HepG2 (cell line): ENCODE data around the gene FOXA1. TPM values are rescaled to one million over a fixed set of nuclear protein-coding genes. Genes with fewer than 3 reads are reported as not detected.

Source experiments
- BATF2 ChIP-seq: sonication (generic); formaldehyde crosslinking; IDR thresholded peaks from 2 replicates; pipeline ENCODE4 v1.8.0; 2022; ENCODE audit warnings: mild to moderate bottlenecking, missing genetic modification reagents, moderate library complexity
- CHD2 ChIP-seq: IDR thresholded peaks from 2 replicates; pipeline ENCODE4 v1.6.1; 2011; ENCODE audit warnings: low read depth, low read length, improper control_type of control experiment
- DNMT1 ChIP-seq: sonication (generic); formaldehyde crosslinking; IDR thresholded peaks from 2 replicates; pipeline ENCODE4 v1.5.1; 2020; ENCODE audit warnings: mild to moderate bottlenecking, missing genetic modification reagents
- ELF3 ChIP-seq: IDR thresholded peaks from 2 replicates; pipeline ENCODE4 v1.6.1; 2016; ENCODE audit warnings: missing genetic modification reagents, missing compliant biosample characterization
- FOXC1 ChIP-seq: sonication (generic); formaldehyde crosslinking; IDR thresholded peaks from 2 replicates; pipeline ENCODE4 v1.8.0; 2022; ENCODE audit warnings: mild to moderate bottlenecking, missing genetic modification reagents, borderline replicate concordance
- SNAPC5 ChIP-seq: sonication (generic); formaldehyde crosslinking; IDR thresholded peaks from 2 replicates; pipeline ENCODE4 v1.8.1; 2023; ENCODE audit warnings: mild to moderate bottlenecking, missing genetic modification reagents, borderline replicate concordance
- SRSF1 ChIP-seq: fragments of 200-400 bp; formaldehyde crosslinking; optimal IDR thresholded peaks from 2 replicates; pipeline ENCODE3; 2017; ENCODE audit warnings: mild to moderate bottlenecking, low read depth, low read length, moderate library complexity
- SYNCRIP ChIP-seq: fragments of 200-400 bp; formaldehyde crosslinking; IDR thresholded peaks from 2 replicates; pipeline ENCODE4 v1.6.1; 2018; ENCODE audit warnings: mild to moderate bottlenecking, low read depth, low read length; ENCODE audit not compliant: insufficient read depth
- ZBTB44 ChIP-seq: sonication (generic); formaldehyde crosslinking; IDR thresholded peaks from 2 replicates; pipeline ENCODE4 v1.4.0; 2020; ENCODE audit warnings: missing genetic modification reagents
- ZNF549 ChIP-seq: sonication (generic); formaldehyde crosslinking; IDR thresholded peaks from 2 replicates; pipeline ENCODE4 v1.5.0; 2020; ENCODE audit warnings: missing genetic modification reagents
- ZNF782 ChIP-seq: sonication (generic); formaldehyde crosslinking; IDR thresholded peaks from 2 replicates; pipeline ENCODE4 v1.4.0; 2020; ENCODE audit warnings: missing genetic modification reagents, mild to moderate bottlenecking, borderline replicate concordance
- ZNF841 ChIP-seq: sonication (generic); formaldehyde crosslinking; IDR thresholded peaks from 2 replicates; pipeline ENCODE4 v1.8.1; 2023; ENCODE audit warnings: missing genetic modification reagents, borderline replicate concordance
- ZNF879 ChIP-seq: sonication (generic); formaldehyde crosslinking; IDR thresholded peaks from 2 replicates; pipeline ENCODE4 v1.8.1; 2023; ENCODE audit warnings: missing genetic modification reagents
- ZSCAN25 ChIP-seq: sonication (generic); formaldehyde crosslinking; IDR thresholded peaks from 2 replicates; pipeline ENCODE4 v1.8.0; 2022; ENCODE audit warnings: mild to moderate bottlenecking, missing genetic modification reagents
- polyA plus RNA-seq, 8 experiments: library from polyadenylated mRNA; depleted of rRNA in 3 of 8; stranded (reverse) in 7 of 8; unstranded in 1 of 8; fragments of >200 nt; fragmentation: Illumina TruSeq in 4 of 8; extraction: Trizol in 4 of 8; gene quantifications; 2 replicates each; pipeline versions ENCODE4 v1.2.1 to v1.2.3, GENCODE V29; 2011 to 2016; ENCODE audit warnings: low read depth in 4 of 8, missing spikeins in 1 of 8, mixed read lengths in 1 of 8; ENCODE audit not compliant: insufficient read depth in 1 of 8
- total RNA-seq, 5 experiments: library from RNA; depleted of rRNA; stranded (reverse); fragments of >200 nt; fragmentation: Illumina TruSeq; extraction: Trizol; gene quantifications; 2 replicates each; pipeline ENCODE4 v1.2.3, GENCODE V29; 2016; ENCODE audit warnings: low read depth in 1 of 5
- TF ChIP-seq, protein P1 (sequence below): sonication (generic); formaldehyde crosslinking; IDR thresholded peaks from 2 replicates; pipeline ENCODE4 v1.5.0; 2020; ENCODE audit warnings: mild to moderate bottlenecking, missing genetic modification reagents, borderline replicate concordance
- TF ChIP-seq, protein P2 (sequence below): conservative IDR thresholded peaks from 2 replicates; pipeline ENCODE4 v1.6.1; 2018; ENCODE audit warnings: missing genetic modification reagents

FOXA1 gene
- total and polyA plus RNA-seq, 2 of the 13 experiments (the other 11 are each of a cell fraction or from before 2014, with no cell fraction given), result 43.4 to 58.6 TPM

GRCh38 chr14:37546621-37547447 lies 48.2 kb downstream of the FOXA1 start (continued):
- TF ChIP-seq, protein P1, sequence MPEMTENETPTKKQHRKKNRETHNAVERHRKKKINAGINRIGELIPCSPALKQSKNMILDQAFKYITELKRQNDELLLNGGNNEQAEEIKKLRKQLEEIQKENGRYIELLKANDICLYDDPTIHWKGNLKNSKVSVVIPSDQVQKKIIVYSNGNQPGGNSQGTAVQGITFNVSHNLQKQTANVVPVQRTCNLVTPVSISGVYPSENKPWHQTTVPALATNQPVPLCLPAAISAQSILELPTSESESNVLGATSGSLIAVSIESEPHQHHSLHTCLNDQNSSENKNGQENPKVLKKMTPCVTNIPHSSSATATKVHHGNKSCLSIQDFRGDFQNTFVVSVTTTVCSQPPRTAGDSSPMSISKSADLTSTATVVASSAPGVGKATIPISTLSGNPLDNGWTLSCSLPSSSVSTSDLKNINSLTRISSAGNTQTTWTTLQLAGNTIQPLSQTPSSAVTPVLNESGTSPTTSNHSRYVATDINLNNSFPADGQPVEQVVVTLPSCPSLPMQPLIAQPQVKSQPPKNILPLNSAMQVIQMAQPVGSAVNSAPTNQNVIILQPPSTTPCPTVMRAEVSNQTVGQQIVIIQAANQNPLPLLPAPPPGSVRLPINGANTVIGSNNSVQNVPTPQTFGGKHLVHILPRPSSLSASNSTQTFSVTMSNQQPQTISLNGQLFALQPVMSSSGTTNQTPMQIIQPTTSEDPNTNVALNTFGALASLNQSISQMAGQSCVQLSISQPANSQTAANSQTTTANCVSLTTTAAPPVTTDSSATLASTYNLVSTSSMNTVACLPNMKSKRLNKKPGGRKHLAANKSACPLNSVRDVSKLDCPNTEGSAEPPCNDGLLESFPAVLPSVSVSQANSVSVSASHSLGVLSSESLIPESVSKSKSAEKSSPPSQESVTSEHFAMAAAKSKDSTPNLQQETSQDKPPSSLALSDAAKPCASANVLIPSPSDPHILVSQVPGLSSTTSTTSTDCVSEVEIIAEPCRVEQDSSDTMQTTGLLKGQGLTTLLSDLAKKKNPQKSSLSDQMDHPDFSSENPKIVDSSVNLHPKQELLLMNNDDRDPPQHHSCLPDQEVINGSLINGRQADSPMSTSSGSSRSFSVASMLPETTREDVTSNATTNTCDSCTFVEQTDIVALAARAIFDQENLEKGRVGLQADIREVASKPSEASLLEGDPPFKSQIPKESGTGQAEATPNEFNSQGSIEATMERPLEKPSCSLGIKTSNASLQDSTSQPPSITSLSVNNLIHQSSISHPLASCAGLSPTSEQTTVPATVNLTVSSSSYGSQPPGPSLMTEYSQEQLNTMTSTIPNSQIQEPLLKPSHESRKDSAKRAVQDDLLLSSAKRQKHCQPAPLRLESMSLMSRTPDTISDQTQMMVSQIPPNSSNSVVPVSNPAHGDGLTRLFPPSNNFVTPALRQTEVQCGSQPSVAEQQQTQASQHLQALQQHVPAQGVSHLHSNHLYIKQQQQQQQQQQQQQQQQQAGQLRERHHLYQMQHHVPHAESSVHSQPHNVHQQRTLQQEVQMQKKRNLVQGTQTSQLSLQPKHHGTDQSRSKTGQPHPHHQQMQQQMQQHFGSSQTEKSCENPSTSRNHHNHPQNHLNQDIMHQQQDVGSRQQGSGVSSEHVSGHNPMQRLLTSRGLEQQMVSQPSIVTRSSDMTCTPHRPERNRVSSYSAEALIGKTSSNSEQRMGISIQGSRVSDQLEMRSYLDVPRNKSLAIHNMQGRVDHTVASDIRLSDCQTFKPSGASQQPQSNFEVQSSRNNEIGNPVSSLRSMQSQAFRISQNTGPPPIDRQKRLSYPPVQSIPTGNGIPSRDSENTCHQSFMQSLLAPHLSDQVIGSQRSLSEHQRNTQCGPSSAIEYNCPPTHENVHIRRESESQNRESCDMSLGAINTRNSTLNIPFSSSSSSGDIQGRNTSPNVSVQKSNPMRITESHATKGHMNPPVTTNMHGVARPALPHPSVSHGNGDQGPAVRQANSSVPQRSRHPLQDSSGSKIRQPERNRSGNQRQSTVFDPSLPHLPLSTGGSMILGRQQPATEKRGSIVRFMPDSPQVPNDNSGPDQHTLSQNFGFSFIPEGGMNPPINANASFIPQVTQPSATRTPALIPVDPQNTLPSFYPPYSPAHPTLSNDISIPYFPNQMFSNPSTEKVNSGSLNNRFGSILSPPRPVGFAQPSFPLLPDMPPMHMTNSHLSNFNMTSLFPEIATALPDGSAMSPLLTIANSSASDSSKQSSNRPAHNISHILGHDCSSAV (CRISPR knock-in tag), result no peak
- TF ChIP-seq ZNF549 (CRISPR knock-in tag) (0 out of 2 replicates have a peak, but pooled peaks have one; percentile 74), SNAPC5 (CRISPR knock-in tag) (peak; percentile 94), FOXC1 (no peak; the same call in 1 of the 2 replicates), SYNCRIP (no peak), ZNF841 (peak; percentile 88; the same call in 1 of the 2 replicates), SRSF1 (no peak), ZBTB44 (peak; percentile 29; the same call in 1 of the 2 replicates), ZNF879 (CRISPR knock-in tag) (peak; percentile 88; the same call in 1 of the 2 replicates), DNMT1 (CRISPR knock-in tag) (no peak), ZNF782 (CRISPR knock-in tag) (no peak), BATF2 (no peak), ELF3 (CRISPR knock-in tag) (peak; percentile 95), CHD2 (no peak), ZSCAN25 (peak; percentile 84; the same call in 1 of the 2 replicates)
- TF ChIP-seq, protein P2, sequence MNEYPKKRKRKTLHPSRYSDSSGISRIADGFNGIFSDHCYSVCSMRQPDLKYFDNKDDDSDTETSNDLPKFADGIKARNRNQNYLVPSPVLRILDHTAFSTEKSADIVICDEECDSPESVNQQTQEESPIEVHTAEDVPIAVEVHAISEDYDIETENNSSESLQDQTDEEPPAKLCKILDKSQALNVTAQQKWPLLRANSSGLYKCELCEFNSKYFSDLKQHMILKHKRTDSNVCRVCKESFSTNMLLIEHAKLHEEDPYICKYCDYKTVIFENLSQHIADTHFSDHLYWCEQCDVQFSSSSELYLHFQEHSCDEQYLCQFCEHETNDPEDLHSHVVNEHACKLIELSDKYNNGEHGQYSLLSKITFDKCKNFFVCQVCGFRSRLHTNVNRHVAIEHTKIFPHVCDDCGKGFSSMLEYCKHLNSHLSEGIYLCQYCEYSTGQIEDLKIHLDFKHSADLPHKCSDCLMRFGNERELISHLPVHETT, result peak; percentile 85
